ENCODE data around the gene NLGN1. TPM values are rescaled to one million over a fixed set of nuclear protein-coding genes. Genes with fewer than 3 reads are reported as not detected.

Gene NLGN1
- total RNA-seq, 3 donors from 2014 or later: 4.4 to 12.3 (median 6.9) TPM

GRCh38 chr3:173398111-173398479 is 551 bp downstream of the NLGN1 start:
- H3K27ac ChIP-seq: peak overlapping the region; percentile 68 to 85
- H3K4me1 ChIP-seq: no peaks in the 10 kb centered on the region
- DNase-seq (ENCODE audit: low spot score in 2 of 2): no peak
- H3K36me3 ChIP-seq: no peaks in the 10 kb centered on the region
- no peaks in the 10 kb centered on the region for H3K27me3 ChIP-seq
- intact Hi-C loops (cut with DNase I; ENCODE audit: low total_unique reads): no loop called here
- H3K4me3 ChIP-seq: peak overlapping the region; percentile 69 to 79 (median 72)
- H3K9me3 ChIP-seq: no peaks in the 10 kb centered on the region
- peak in 1 of 3 donors; percentile 6 for TF ChIP-seq POLR2AphosphoS5 (IDR thresholded peaks at IDR 0.05)
- TF ChIP-seq CTCF (IDR thresholded peaks at IDR 0.05): no peak
- no peak for TF ChIP-seq POLR2A (IDR thresholded peaks at IDR 0.05)

- H3K27me3 ChIP-seq: no peaks in the 10 kb centered on the region
- no peak overlapping the region for H3K27ac ChIP-seq
- H3K4me3 ChIP-seq: no peak overlapping the region
These were observed 1.5 kb downstream of the NLGN1 start for GRCh38 chr3:173399044-173399443.

GRCh38 chr3:173401369-173401768 is 3.8 kb downstream of the NLGN1 start:
- Histone ChIP-seq H3K27ac (no peak overlapping the region), H3K27me3 (no peaks in the 10 kb centered on the region), H3K36me3 (no peaks in the 10 kb centered on the region), H3K4me3 (no peak overlapping the region), H3K4me1 (no peaks in the 10 kb centered on the region), H3K9me3 (no peaks in the 10 kb centered on the region)
- DNase-seq (ENCODE audit: low spot score in 2 of 2): no peak
- intact Hi-C loops (cut with DNase I; ENCODE audit: low total_unique reads): no loop called here
- TF ChIP-seq POLR2A (IDR thresholded peaks at IDR 0.05): no peak
- no peak for TF ChIP-seq CTCF (IDR thresholded peaks at IDR 0.05)
- no peak for TF ChIP-seq POLR2AphosphoS5 (IDR thresholded peaks at IDR 0.05)

More at GRCh38 chr3:173399044-173399443, 1.5 kb downstream of the NLGN1 start:
- Histone ChIP-seq H3K4me1 (no peaks in the 10 kb centered on the region), H3K36me3 (no peaks in the 10 kb centered on the region), H3K9me3 (no peaks in the 10 kb centered on the region)
- intact Hi-C loops (cut with DNase I; ENCODE audit: low total_unique reads): no loop called here
- TF ChIP-seq CTCF (IDR thresholded peaks at IDR 0.05): no peak
- TF ChIP-seq POLR2A (IDR thresholded peaks at IDR 0.05): no peak
- no peak for TF ChIP-seq POLR2AphosphoS5 (IDR thresholded peaks at IDR 0.05)
- no peak for DNase-seq (ENCODE audit: low spot score in 2 of 2)

DNA sequence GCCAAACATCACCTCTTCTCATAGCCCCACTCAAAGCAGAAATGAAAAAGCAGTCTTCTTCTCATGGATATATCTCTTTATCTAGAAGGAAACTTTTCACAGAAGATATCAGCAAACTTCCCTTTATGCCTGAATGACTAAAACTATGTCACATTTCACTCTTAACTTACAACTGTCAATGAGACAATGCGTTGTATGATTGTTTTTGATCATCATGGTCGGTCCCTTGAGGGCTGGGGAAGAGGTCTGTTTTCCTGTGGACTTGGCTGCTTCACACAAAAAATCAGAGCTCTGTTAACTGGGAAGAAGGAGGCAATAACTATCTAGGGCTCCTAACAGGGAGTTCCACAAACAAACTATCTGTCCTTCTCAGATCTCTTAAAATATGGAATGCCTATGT is 5.1 kb downstream of the NLGN1 start:
- Histone ChIP-seq H3K27me3 (no peaks in the 10 kb centered on the region), H3K27ac (no peak overlapping the region), H3K4me3 (no peak overlapping the region), H3K9me3 (no peaks in the 10 kb centered on the region), H3K4me1 (no peaks in the 10 kb centered on the region), H3K36me3 (no peaks in the 10 kb centered on the region)
- no peak for TF ChIP-seq POLR2AphosphoS5 (IDR thresholded peaks at IDR 0.05)
- no peak for TF ChIP-seq POLR2A (IDR thresholded peaks at IDR 0.05)
- no peak for TF ChIP-seq CTCF (IDR thresholded peaks at IDR 0.05)
- intact Hi-C loops (cut with DNase I; ENCODE audit: low total_unique reads): no loop called here
- DNase-seq (ENCODE audit: low spot score in 2 of 2): no peak

GRCh38 chr3:173403376-173403775 is 5.8 kb downstream of the NLGN1 start:
- Histone ChIP-seq H3K4me1 (no peaks in the 10 kb centered on the region), H3K27ac (no peak overlapping the region), H3K9me3 (no peaks in the 10 kb centered on the region), H3K4me3 (no peak overlapping the region), H3K27me3 (no peaks in the 10 kb centered on the region), H3K36me3 (no peaks in the 10 kb centered on the region)
- TF ChIP-seq POLR2A (IDR thresholded peaks at IDR 0.05) (no peak), POLR2AphosphoS5 (IDR thresholded peaks at IDR 0.05) (no peak), CTCF (IDR thresholded peaks at IDR 0.05) (no peak)
- intact Hi-C loops (cut with DNase I; ENCODE audit: low total_unique reads): no loop called here
- DNase-seq (ENCODE audit: low spot score in 2 of 2): no peak
